ENCODE results near the gene CHL1.

Gene CHL1

DNA sequence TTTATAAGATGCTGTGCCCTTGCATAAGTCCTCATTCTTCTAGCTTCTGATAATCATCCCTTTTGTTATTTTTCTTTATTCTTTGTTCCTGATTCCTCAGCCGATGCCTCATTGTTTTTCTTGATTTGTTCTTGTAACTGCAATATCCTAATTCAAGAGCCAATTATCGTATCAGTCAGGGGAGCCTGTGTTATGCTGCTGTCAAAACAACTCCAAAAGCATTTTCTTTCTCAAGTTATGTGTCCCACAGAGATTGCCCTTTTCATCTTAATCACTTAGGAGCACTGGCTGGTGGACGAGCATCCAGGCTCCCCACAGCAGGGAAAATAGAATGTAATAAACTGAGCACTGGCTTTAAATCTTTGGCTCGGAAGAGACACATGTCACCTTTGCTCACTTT, 207.3 kb downstream of the CHL1 start:
- Histone ChIP-seq H3K9ac (ENCODE audit: low read length) (no peak overlapping the region), H3K4me3 (ENCODE audit: low read length) (no peak overlapping the region), H3K27me3 (ENCODE audit: control insufficient read depth, insufficient read depth, low read length) (no peaks in the 10 kb centered on the region), H3K9me3 (ENCODE audit: control insufficient read depth, low read length) (no peaks in the 10 kb centered on the region), H3K36me3 (ENCODE audit: control insufficient read depth, insufficient read depth, low read length) (no peaks in the 10 kb centered on the region), H3K4me1 (ENCODE audit: control insufficient read depth, insufficient read depth, low read length) (no peaks in the 10 kb centered on the region)

DNA sequence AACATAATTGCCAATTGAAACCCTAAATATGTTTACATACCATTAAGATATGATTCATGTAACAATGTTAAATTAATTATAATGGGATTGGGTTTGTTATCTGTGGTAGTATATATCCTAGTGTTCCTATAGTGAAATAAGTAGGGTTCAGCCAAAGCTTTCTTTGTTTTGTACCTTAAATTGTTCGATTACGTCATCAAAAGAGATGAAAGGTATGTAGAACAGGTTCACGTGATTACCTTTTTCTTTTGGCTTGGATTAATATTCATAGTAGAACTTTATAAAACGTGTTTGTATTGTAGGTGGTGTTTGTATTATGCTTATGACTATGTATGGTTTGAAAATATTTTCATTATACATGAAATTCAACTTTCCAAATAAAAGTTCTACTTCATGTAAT, 212.4 kb downstream of the CHL1 start:
- no peaks in the 10 kb centered on the region for H3K27me3 ChIP-seq (ENCODE audit: control insufficient read depth, insufficient read depth, low read length)
- H3K36me3 ChIP-seq (ENCODE audit: control insufficient read depth, insufficient read depth, low read length) = no peaks in the 10 kb centered on the region
- H3K4me1 ChIP-seq (ENCODE audit: control insufficient read depth, insufficient read depth, low read length) = no peaks in the 10 kb centered on the region
- H3K9ac ChIP-seq (ENCODE audit: low read length) = no peak overlapping the region
- H3K9me3 ChIP-seq (ENCODE audit: control insufficient read depth, low read length) = no peaks in the 10 kb centered on the region
- no peak overlapping the region for H3K4me3 ChIP-seq (ENCODE audit: low read length)

DNA sequence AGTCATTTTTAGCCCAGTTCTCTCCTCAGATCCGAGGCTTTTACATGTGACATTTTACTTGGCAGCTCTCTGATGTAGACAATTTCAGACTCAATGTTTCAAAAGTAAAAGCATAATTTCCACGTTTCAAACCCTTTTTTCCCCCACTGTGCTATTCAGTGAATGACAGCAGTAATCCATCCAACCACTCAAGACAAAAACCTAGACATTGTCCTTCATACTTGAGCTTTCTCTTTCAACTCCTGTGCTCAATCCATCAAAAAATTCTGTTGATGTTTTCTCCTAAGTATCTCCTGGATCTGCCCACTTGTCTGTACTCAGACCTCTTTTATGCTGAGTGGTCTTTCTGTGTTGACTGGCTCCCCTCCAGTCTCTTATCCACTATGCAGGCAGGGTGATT, 214.7 kb downstream of the CHL1 start:
- H3K36me3 ChIP-seq (ENCODE audit: control insufficient read depth, insufficient read depth, low read length) = no peaks in the 10 kb centered on the region
- no peaks in the 10 kb centered on the region for H3K27me3 ChIP-seq (ENCODE audit: control insufficient read depth, insufficient read depth, low read length)
- no peak overlapping the region for H3K9ac ChIP-seq (ENCODE audit: low read length)
- H3K4me1 ChIP-seq (ENCODE audit: control insufficient read depth, insufficient read depth, low read length) = no peaks in the 10 kb centered on the region
- no peaks in the 10 kb centered on the region for H3K9me3 ChIP-seq (ENCODE audit: control insufficient read depth, low read length)
- no peak overlapping the region for H3K4me3 ChIP-seq (ENCODE audit: low read length)

DNA sequence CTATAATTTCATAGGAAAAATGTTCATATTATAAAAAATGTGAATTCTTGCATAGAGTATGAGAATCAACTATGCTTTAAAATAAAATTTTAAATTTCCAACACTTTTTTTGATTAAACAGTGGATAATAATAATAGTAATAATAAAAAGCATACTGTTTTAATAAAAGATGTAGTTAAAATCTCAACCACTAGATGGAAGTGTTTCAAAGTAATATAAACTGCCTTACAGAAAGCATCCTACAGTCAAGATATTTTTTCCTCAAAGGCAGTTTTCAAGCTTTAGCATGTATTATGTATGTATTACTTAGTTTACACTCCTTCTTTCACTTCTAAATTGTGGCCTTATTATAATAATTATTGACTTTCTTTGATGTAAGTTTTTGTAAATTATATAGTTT, 217.5 kb downstream of the CHL1 start:
- no peaks in the 10 kb centered on the region for H3K4me1 ChIP-seq (ENCODE audit: control insufficient read depth, insufficient read depth, low read length)
- no peaks in the 10 kb centered on the region for H3K36me3 ChIP-seq (ENCODE audit: control insufficient read depth, insufficient read depth, low read length)
- no peak overlapping the region for H3K4me3 ChIP-seq (ENCODE audit: low read length)
- no peaks in the 10 kb centered on the region for H3K9me3 ChIP-seq (ENCODE audit: control insufficient read depth, low read length)
- H3K27me3 ChIP-seq (ENCODE audit: control insufficient read depth, insufficient read depth, low read length) = no peaks in the 10 kb centered on the region
- H3K9ac ChIP-seq (ENCODE audit: low read length) = no peak overlapping the region

DNA sequence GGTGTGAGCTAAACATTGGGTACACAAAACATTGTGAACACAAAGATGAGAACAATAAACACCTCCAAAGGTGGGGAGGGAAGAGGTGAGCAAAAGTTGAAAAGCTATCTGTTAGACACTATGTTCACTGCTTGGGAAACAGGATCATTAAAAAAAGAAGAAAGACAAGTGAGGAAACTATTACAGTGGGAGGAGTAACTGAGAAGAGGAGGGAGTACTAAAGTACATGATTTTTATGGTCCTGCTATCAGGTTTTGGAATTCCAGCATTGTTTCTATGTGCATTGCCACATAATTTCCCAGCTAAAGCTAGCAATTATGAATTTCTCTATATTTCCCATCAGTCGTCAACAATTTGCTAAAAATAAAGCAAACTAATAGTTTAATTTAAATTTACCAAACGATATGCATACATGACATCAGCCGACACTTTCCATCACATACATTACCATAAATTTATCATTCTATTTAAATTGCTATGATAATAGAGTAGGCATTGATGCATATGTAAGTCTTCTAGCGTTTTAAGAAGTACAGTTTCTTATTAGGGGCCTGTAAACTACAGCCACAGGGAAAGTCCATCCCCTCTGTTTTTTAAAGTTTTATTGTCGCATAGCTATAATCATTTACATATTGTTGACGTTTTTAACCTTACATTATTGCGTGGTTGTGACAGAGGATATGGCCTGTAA, 221.8 kb downstream of the CHL1 start:
- Histone ChIP-seq H3K36me3 (ENCODE audit: control insufficient read depth, insufficient read depth, low read length) (no peaks in the 10 kb centered on the region), H3K4me1 (ENCODE audit: control insufficient read depth, insufficient read depth, low read length) (no peaks in the 10 kb centered on the region), H3K9me3 (ENCODE audit: control insufficient read depth, low read length) (no peaks in the 10 kb centered on the region), H3K27me3 (ENCODE audit: control insufficient read depth, insufficient read depth, low read length) (no peaks in the 10 kb centered on the region), H3K4me3 (ENCODE audit: low read length) (no peak overlapping the region), H3K9ac (ENCODE audit: low read length) (no peak overlapping the region)

DNA sequence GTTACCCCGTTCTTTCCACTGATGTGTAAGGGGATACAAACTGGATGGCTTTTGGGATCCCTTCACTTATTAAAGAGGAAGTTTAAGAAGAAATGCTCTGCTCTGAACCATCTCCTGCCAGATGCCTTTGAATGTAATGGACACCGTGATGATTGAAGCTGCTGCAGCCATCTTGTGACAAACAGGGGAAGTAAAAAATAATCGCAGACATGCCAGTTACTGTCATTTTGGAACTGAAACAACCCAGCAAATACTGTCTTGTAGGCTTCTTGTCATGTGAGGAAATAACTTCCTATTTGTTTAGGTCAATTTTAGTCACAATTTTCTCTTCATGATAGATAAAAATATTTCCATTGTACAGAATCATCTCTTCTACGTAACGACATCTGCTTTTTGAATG, 224.0 kb downstream of the CHL1 start:
- no peaks in the 10 kb centered on the region for H3K36me3 ChIP-seq (ENCODE audit: control insufficient read depth, insufficient read depth, low read length)
- no peaks in the 10 kb centered on the region for H3K4me1 ChIP-seq (ENCODE audit: control insufficient read depth, insufficient read depth, low read length)
- no peaks in the 10 kb centered on the region for H3K9me3 ChIP-seq (ENCODE audit: control insufficient read depth, low read length)
- H3K9ac ChIP-seq (ENCODE audit: low read length) = no peak overlapping the region
- H3K4me3 ChIP-seq (ENCODE audit: low read length) = no peak overlapping the region
- no peaks in the 10 kb centered on the region for H3K27me3 ChIP-seq (ENCODE audit: control insufficient read depth, insufficient read depth, low read length)

DNA sequence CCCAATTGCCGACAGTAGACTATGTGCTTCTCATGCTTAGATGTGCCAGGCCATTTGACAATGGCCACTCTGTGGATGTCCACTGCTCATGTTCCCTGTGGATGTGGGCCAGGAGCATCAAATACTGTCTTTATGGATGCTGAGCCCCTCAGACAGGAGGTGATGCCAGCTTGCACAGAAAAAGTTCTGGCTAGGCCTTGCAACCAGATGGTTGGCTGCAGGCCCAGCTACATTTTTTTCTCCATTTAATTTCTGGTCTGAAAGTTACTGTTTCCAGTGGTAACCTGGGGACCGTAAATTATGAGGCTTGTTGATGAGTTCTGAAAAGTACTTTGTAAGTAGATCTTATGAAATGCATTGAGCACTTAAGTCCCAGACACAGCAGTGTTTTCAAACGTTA, 228.5 kb downstream of the CHL1 start:
- no peaks in the 10 kb centered on the region for H3K36me3 ChIP-seq (ENCODE audit: control insufficient read depth, insufficient read depth, low read length)
- no peaks in the 10 kb centered on the region for H3K27me3 ChIP-seq (ENCODE audit: control insufficient read depth, insufficient read depth, low read length)
- H3K4me1 ChIP-seq (ENCODE audit: control insufficient read depth, insufficient read depth, low read length) = no peaks in the 10 kb centered on the region
- H3K9me3 ChIP-seq (ENCODE audit: control insufficient read depth, low read length) = no peaks in the 10 kb centered on the region
- no peak overlapping the region for H3K9ac ChIP-seq (ENCODE audit: low read length)
- no peak overlapping the region for H3K4me3 ChIP-seq (ENCODE audit: low read length)

DNA sequence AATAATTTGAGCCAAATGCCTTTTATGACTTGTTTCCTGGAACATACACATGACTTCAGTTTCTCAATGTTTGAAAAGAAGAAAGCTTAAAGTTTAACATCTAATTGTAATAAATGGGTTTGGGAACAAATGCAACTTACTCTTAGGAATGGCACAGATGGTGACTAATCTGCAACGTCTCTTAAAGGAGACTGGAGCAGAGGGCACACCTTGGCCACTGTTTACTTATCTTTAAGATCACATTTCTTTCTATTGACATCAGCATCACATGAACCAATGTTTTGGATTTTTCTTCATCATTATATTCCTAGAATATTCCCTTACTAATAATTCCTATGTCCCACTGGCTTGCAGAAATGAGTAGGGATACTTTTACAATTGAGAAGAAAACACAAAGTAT, 229.5 kb downstream of the CHL1 start:
- Histone ChIP-seq H3K27me3 (ENCODE audit: control insufficient read depth, insufficient read depth, low read length) (no peaks in the 10 kb centered on the region), H3K9ac (ENCODE audit: low read length) (no peak overlapping the region), H3K4me1 (ENCODE audit: control insufficient read depth, insufficient read depth, low read length) (no peaks in the 10 kb centered on the region), H3K36me3 (ENCODE audit: control insufficient read depth, insufficient read depth, low read length) (no peaks in the 10 kb centered on the region), H3K9me3 (ENCODE audit: control insufficient read depth, low read length) (no peaks in the 10 kb centered on the region), H3K4me3 (ENCODE audit: low read length) (no peak overlapping the region)

DNA sequence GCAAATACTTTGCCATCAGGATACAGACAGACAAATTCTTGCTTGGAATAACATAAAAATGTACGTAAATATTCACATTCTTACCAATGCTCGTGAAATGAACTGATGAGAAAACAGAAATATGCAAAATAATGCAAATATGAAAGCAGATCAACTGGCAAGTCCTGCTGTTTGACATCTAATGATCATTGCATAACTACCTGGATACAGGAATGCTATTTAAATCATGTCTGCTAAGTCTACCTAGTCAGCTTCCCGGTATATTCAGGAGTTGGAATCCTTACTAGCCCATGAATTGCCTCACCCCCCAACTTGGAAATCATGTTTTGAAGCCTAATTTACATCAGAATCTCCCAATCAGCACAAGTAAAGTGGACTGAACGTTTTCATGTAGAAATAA, 230.6 kb downstream of the CHL1 start:
- no peaks in the 10 kb centered on the region for H3K36me3 ChIP-seq (ENCODE audit: control insufficient read depth, insufficient read depth, low read length)
- H3K9me3 ChIP-seq (ENCODE audit: control insufficient read depth, low read length) = no peaks in the 10 kb centered on the region
- no peaks in the 10 kb centered on the region for H3K27me3 ChIP-seq (ENCODE audit: control insufficient read depth, insufficient read depth, low read length)
- no peaks in the 10 kb centered on the region for H3K4me1 ChIP-seq (ENCODE audit: control insufficient read depth, insufficient read depth, low read length)
- no peak overlapping the region for H3K9ac ChIP-seq (ENCODE audit: low read length)
- H3K4me3 ChIP-seq (ENCODE audit: low read length) = no peak overlapping the region

DNA sequence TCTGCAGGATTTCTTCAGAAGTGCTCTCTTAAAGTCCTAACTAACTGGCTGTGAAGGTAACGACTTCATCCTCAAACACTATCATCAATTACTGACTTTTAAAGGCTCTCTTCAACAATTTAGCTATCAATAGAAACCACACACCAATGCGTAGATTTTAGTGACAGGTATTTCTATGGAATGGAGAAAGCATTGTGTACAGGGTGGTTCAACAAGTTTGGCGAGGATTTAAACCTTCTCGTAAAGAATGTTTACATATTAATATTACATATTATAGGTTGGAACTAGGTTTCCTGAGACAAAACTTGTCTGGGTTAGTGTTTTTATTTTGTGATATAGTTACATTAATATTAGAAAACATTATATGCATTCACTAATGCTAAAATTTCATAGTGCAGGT, 233.6 kb downstream of the CHL1 start:
- Histone ChIP-seq H3K36me3 (ENCODE audit: control insufficient read depth, insufficient read depth, low read length) (no peaks in the 10 kb centered on the region), H3K9ac (ENCODE audit: low read length) (no peak overlapping the region), H3K4me3 (ENCODE audit: low read length) (no peak overlapping the region), H3K27me3 (ENCODE audit: control insufficient read depth, insufficient read depth, low read length) (no peaks in the 10 kb centered on the region), H3K9me3 (ENCODE audit: control insufficient read depth, low read length) (no peaks in the 10 kb centered on the region), H3K4me1 (ENCODE audit: control insufficient read depth, insufficient read depth, low read length) (no peaks in the 10 kb centered on the region)

DNA sequence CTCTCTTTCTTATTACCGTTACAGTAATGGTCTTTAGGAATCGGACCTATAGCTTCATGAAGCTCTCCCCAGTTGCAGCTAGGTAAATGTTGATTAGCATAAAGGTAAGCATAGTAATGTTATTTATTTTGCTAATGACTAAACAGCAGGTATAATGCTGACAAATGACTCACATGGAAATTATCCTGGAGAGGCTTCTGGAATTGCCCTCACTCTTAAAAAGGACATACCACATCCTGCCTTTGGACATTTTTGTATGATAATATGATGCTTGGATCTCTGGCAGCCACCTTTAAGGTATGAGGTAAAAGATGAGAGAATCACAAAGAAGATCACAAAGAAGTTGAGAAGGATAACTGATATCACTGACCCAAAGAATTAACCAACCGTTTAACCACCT, 238.6 kb downstream of the CHL1 start:
- H3K9me3 ChIP-seq (ENCODE audit: control insufficient read depth, low read length) = no peaks in the 10 kb centered on the region
- no peaks in the 10 kb centered on the region for H3K4me1 ChIP-seq (ENCODE audit: control insufficient read depth, insufficient read depth, low read length)
- no peak overlapping the region for H3K4me3 ChIP-seq (ENCODE audit: low read length)
- no peak overlapping the region for H3K9ac ChIP-seq (ENCODE audit: low read length)
- H3K27me3 ChIP-seq (ENCODE audit: control insufficient read depth, insufficient read depth, low read length) = no peaks in the 10 kb centered on the region
- no peaks in the 10 kb centered on the region for H3K36me3 ChIP-seq (ENCODE audit: control insufficient read depth, insufficient read depth, low read length)

DNA sequence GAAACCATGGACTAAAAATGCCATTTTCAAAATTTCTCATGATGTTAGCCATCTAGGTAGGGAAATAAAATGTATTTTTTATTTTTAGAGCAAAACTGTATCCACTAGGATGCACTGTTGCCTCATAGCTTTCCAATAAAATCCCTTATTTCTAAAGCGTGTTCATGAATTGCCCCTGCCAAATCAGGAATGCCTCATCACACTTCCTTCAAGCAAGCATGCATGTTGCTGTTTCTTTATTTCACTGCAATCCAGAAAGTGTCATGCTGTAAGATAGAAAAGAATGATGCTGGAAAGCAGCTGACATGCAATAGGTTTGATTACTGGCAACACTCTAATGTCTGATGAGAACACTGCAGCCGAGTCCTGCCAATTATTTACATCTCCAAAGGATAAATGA, 239.5 kb downstream of the CHL1 start:
- Histone ChIP-seq H3K27me3 (ENCODE audit: control insufficient read depth, insufficient read depth, low read length) (no peaks in the 10 kb centered on the region), H3K36me3 (ENCODE audit: control insufficient read depth, insufficient read depth, low read length) (no peaks in the 10 kb centered on the region), H3K9ac (ENCODE audit: low read length) (no peak overlapping the region), H3K4me1 (ENCODE audit: control insufficient read depth, insufficient read depth, low read length) (no peaks in the 10 kb centered on the region), H3K4me3 (ENCODE audit: low read length) (no peak overlapping the region), H3K9me3 (ENCODE audit: control insufficient read depth, low read length) (no peaks in the 10 kb centered on the region)

DNA sequence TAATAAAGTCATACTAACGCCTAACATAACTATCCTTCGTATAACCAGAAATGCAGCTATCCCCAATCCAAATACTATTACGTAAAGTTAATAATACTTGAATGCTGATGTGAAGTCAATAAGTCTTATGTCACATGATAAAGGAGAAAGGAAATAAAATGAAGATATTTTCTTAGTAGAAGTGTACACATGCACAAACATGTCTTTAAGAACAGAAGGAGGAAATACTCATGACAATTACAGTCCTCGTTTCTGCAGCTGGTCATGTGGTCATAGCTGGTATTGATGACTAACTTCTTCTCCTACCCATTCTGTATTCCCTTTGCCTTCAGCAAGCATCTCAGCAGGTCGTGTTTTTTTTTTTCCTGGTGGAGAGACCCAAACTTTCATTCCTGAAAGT, 244.3 kb downstream of the CHL1 start:
- Histone ChIP-seq H3K27me3 (ENCODE audit: control insufficient read depth, insufficient read depth, low read length) (no peaks in the 10 kb centered on the region), H3K9me3 (ENCODE audit: control insufficient read depth, low read length) (no peaks in the 10 kb centered on the region), H3K4me3 (ENCODE audit: low read length) (no peak overlapping the region), H3K9ac (ENCODE audit: low read length) (no peak overlapping the region), H3K4me1 (ENCODE audit: control insufficient read depth, insufficient read depth, low read length) (no peaks in the 10 kb centered on the region), H3K36me3 (ENCODE audit: control insufficient read depth, insufficient read depth, low read length) (no peaks in the 10 kb centered on the region)
